ENCODE data around the gene CORIN.

GRCh38 chr4:47579235-47579634, 258.6 kb downstream of the CORIN start:
- TF ChIP-seq CTCF (IDR thresholded peaks at IDR 0.05; ENCODE audit: low read depth, low read length, missing input control), result no peak
- TF ChIP-seq YY1 (IDR thresholded peaks at IDR 0.05), result no peak
